CD8-positive, alpha-beta memory T cell (primary cell): ENCODE data around the gene VSTM5. TPM values are rescaled to one million over a fixed set of nuclear protein-coding genes. Genes with fewer than 3 reads are reported as not detected.

Source experiments
- CTCF ChIA-PET: fragments of 350-600 bp; sonication (Branson Sonifier 250); formaldehyde crosslinking; loops from one replicate; lab custom pipeline; 2021; ENCODE audit warnings: antibody characterized with exemption; lab: Charles Lee
- POLR2A ChIA-PET: fragments of 350-600 bp; sonication (Branson Sonifier 250); formaldehyde crosslinking; loops from one replicate; lab custom pipeline; 2021; ENCODE audit warnings: antibody characterized with exemption; lab: Charles Lee
- DNase-seq, 5 donors: peaks; one replicate each; pipeline versions ENCODE4 v3.0.0 to v3.0.0-alpha.2; 2020 to 2022; ENCODE audit warnings: mixed read lengths in 1 of 5
- H3K27ac ChIP-seq: one replicate; pipeline ENCODE4 v1.7.0; 2013; ENCODE audit warnings: low read depth, mild to moderate bottlenecking, low read length, moderate library complexity
- H3K27me3 ChIP-seq: 2 replicates; pipeline ENCODE4 v1.7.0; 2013; ENCODE audit warnings: low read length, mild to moderate bottlenecking; ENCODE audit not compliant: insufficient read depth, poor library complexity, severe bottlenecking
- H3K36me3 ChIP-seq: 2 replicates; pipeline ENCODE4 v1.7.0; 2013; ENCODE audit warnings: mild to moderate bottlenecking, low read length, moderate library complexity; ENCODE audit not compliant: insufficient read depth
- H3K4me1 ChIP-seq: 2 replicates; pipeline ENCODE4 v1.7.0; 2013; ENCODE audit warnings: mild to moderate bottlenecking, low read length, moderate library complexity; ENCODE audit not compliant: insufficient read depth
- H3K4me3 ChIP-seq: 2 replicates; pipeline ENCODE4 v1.7.0; 2013; ENCODE audit warnings: mild to moderate bottlenecking, low read length
- H3K9me3 ChIP-seq: 2 replicates; pipeline ENCODE4 v1.7.0; 2013; ENCODE audit warnings: mild to moderate bottlenecking, low read length
- H3K27ac Mint-ChIP-seq, 8 donors: one replicate each; pipeline ENCODE4 v1.8.0; 2020 to 2021; ENCODE audit warnings: mixed read lengths in 8 of 8, mild to moderate bottlenecking in 6 of 8, inconsistent platforms in 3 of 8, moderate library complexity in 3 of 8
- H3K27me3 Mint-ChIP-seq, 2 donors: one replicate each; pipeline ENCODE4 v1.8.0; 2020 to 2021; ENCODE audit warnings: mixed read lengths in 2 of 2, mild to moderate bottlenecking in 1 of 2, moderate library complexity in 1 of 2
- H3K36me3 Mint-ChIP-seq, 3 donors: one replicate each; pipeline ENCODE4 v1.8.0; 2020 to 2021; ENCODE audit warnings: mixed read lengths in 3 of 3, inconsistent platforms in 1 of 3, mild to moderate bottlenecking in 1 of 3
- H3K4me1 Mint-ChIP-seq, 3 donors: one replicate each; pipeline ENCODE4 v1.8.0; 2020 to 2021; ENCODE audit warnings: mixed read lengths in 3 of 3, inconsistent platforms in 1 of 3, mild to moderate bottlenecking in 1 of 3
- H3K4me3 Mint-ChIP-seq, 7 donors: one replicate each; pipeline ENCODE4 v1.8.0; 2020 to 2021; ENCODE audit warnings: mixed read lengths in 7 of 7, mild to moderate bottlenecking in 6 of 7, moderate library complexity in 4 of 7, inconsistent platforms in 2 of 7
- H3K9me3 Mint-ChIP-seq, 5 donors: one replicate each; pipeline ENCODE4 v1.8.0; 2020 to 2022; ENCODE audit warnings: mixed read lengths in 5 of 5, mild to moderate bottlenecking in 3 of 5, moderate library complexity in 2 of 5, inconsistent platforms in 1 of 5
- polyA plus RNA-seq: library from polyadenylated mRNA; unstranded; fragments of 300-500 nt; fragmentation: Illumina TruSeq; gene quantifications from one replicate; pipeline ENCODE4 v1.2.3, GENCODE V29; 2021
- total RNA-seq, 2 experiments: library from RNA; stranded (reverse); gene quantifications; one replicate each; pipeline ENCODE4 v1.2.3, GENCODE V29; 2021

The VSTM5 gene
- total and polyA plus RNA-seq, 3 experiments from 2014 or later: not detected

DNA sequence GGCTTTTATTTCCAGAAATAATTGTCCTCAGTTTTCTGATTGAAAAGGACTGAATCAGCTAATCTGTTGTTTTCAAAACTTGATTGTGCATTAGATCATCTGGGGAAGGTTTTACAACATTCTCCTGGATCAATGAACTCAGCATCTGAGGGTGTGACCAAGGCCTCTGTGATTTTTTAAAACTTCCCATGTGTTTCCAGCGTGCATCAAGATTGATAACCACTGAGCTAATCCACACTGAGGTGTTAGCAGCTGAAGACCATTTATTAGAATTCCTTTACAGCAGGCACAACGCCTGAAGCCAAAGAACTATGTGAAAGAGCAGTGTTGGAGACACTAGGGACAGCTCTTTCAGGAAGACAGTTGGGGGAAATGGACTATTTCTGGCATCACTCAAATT, 10.2 kb downstream of the VSTM5 start:
- no peak for DNase-seq
- no peaks in the 10 kb centered on the region for H3K27me3 Mint-ChIP-seq
- H3K4me3 Mint-ChIP-seq: no peak overlapping the region
- ChIA-PET CTCF (no interaction called here), POLR2A (no interaction called here)
- Histone ChIP-seq H3K36me3 (no peaks in the 10 kb centered on the region), H3K9me3 (no peaks in the 10 kb centered on the region), H3K27ac (no peak overlapping the region), H3K27me3 (no peaks in the 10 kb centered on the region), H3K4me1 (no peaks in the 10 kb centered on the region), H3K4me3 (no peak overlapping the region)
- H3K9me3 Mint-ChIP-seq: no peaks in the 10 kb centered on the region
- no peaks in the 10 kb centered on the region for H3K36me3 Mint-ChIP-seq
- no peak overlapping the region for H3K27ac Mint-ChIP-seq
- H3K4me1 Mint-ChIP-seq: no peaks in the 10 kb centered on the region

DNA sequence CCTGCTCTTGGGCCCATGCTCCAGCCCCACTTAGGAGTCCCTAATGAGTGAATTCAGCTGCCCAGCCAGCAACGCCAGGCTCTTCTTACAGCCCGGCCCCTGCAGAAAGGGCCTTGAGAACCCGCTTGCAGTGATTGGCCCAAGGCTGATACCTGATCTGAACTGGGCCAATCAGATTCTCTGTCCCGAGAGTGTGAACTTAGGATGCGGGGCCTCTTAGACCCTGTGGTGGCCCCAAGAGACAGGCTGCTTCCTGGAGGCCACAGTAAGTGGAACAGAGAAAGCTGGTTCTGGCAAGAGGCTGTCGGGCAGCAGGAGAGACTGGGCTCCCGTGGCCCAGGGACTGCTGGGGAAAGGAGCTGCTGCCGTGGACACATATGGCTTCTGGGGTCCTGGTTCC, 11.5 kb downstream of the VSTM5 start:
- Mint-ChIP-seq H3K4me1 (no peaks in the 10 kb centered on the region), H3K4me3 (no peak overlapping the region), H3K27me3 (peaks cover 0 to 4% of the 10 kb centered on the region in 2 donors), H3K36me3 (no peaks in the 10 kb centered on the region), H3K27ac (no peak overlapping the region), H3K9me3 (no peaks in the 10 kb centered on the region)
- Histone ChIP-seq H3K9me3 (no peaks in the 10 kb centered on the region), H3K27ac (no peak overlapping the region), H3K4me1 (no peaks in the 10 kb centered on the region), H3K27me3 (no peaks in the 10 kb centered on the region), H3K4me3 (no peak overlapping the region), H3K36me3 (no peaks in the 10 kb centered on the region)
- POLR2A ChIA-PET: no interaction called here
- CTCF ChIA-PET: interaction anchor here (0.8 kb wide), 1 partner anchor 103 kb away, joined by 3 read pairs; no protein-coding TSS in a partner anchor
- no peak for DNase-seq

DNA sequence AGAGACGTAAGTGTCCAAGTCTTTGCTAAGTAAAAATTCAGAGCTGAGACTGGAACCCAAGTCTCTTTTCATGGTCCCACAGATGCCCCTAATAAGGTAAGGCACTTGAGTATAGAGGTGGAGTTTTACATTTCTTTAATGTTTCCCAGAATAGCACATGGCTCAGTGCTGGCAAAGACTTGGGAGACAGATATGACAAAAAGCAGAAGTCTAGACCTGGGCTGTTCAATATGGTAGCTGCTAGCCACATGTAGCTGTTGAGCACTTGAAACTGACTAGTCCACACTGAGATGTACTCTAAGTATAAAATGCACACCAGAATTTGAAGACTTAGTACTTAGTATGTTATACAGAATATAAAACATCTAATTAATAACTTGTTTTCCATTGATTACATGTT, 17.6 kb downstream of the VSTM5 start:
- H3K27me3 Mint-ChIP-seq: peaks cover 13 to 20% of the 10 kb centered on the region in 2 donors
- Histone ChIP-seq H3K36me3 (no peaks in the 10 kb centered on the region), H3K4me3 (no peak overlapping the region), H3K4me1 (no peaks in the 10 kb centered on the region), H3K9me3 (no peaks in the 10 kb centered on the region), H3K27me3 (no peaks in the 10 kb centered on the region), H3K27ac (no peak overlapping the region)
- ChIA-PET POLR2A (no interaction called here), CTCF (no interaction called here)
- no peaks in the 10 kb centered on the region for H3K4me1 Mint-ChIP-seq
- no peak overlapping the region for H3K4me3 Mint-ChIP-seq
- no peaks in the 10 kb centered on the region for H3K9me3 Mint-ChIP-seq
- DNase-seq: no peak
- no peak overlapping the region for H3K27ac Mint-ChIP-seq
- no peaks in the 10 kb centered on the region for H3K36me3 Mint-ChIP-seq

DNA sequence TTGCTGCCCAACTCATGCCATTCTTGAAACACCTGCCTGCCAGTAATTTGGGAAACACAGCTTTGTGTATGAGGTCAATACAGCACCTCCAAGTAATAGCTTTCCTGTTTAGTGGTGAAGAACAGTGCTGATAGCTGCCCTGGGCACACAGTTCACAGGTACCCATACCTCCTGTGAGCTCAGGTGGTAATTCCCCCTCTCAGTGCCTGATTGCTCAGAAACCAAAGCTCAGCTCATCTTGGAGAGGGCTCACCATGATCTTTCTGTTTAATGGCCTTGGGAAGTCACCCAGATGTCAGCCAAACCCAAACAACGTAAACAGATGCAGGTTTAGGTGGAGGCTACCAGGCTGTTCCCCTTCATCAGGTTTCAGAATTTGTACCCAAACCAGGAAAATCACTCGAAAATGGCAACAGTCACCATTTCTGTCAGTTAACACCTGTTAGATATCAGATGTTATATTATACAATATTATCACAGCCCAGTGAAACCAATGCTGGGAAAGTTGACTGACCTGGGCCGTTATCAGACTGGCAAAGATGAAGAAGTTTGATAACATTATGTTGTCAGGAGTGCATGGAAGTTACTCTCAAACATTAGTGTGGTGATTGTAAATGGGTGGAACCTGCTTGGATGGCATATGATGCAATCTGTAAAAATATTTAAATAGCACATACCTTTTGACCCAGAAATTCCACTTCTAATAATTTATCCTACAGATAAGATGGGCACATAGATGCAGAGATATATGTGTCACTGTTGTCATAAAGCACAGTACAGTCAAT, 18.9 kb downstream of the VSTM5 start:
- no peaks in the 10 kb centered on the region for H3K4me1 ChIP-seq

DNA sequence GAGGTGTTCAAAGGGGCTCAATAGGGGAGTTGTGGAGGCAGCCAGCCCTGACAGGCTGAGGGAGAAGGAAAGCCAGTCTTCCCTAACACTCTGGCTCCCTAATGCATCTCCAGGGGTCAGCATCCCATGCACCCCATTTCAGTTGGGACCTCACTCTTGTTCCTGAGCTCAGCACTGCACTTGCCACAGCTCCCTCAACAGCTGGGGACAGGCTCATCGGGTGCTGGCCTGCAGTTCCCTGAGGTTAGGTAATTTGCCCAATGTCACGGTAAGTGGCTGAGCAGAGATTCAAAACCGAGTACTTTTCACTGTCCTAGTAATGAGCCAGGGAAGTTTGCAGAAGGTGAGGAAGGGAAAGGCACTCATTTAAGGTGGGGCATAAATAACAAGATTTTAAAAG, 20.8 kb downstream of the VSTM5 start:
- Mint-ChIP-seq H3K27ac (peak overlapping the region in 1 of 8 donors; percentile 92), H3K9me3 (no peaks in the 10 kb centered on the region), H3K4me3 (no peak overlapping the region), H3K27me3 (peaks cover 13 to 24% of the 10 kb centered on the region in 2 donors), H3K4me1 (no peaks in the 10 kb centered on the region), H3K36me3 (peaks cover 0 to 3% (median 0%) of the 10 kb centered on the region in 3 donors)
- H3K9me3 ChIP-seq: no peaks in the 10 kb centered on the region
- no peaks in the 10 kb centered on the region for H3K27me3 ChIP-seq
- no peaks in the 10 kb centered on the region for H3K4me1 ChIP-seq
- H3K27ac ChIP-seq: no peak overlapping the region
- no peaks in the 10 kb centered on the region for H3K36me3 ChIP-seq
- ChIA-PET POLR2A (no interaction called here), CTCF (no interaction called here)
- no peak overlapping the region for H3K4me3 ChIP-seq
- DNase-seq: no peak

More for the DNA sequence above, 18.9 kb downstream of the VSTM5 start:
- POLR2A ChIA-PET: no interaction called here
- no peak overlapping the region for H3K27ac ChIP-seq
- H3K36me3 ChIP-seq: no peaks in the 10 kb centered on the region
- no peaks in the 10 kb centered on the region for H3K27me3 ChIP-seq
- H3K27me3 Mint-ChIP-seq: peaks cover 13 to 23% of the 10 kb centered on the region in 2 donors
- no peaks in the 10 kb centered on the region for H3K9me3 Mint-ChIP-seq
- H3K4me3 Mint-ChIP-seq: no peak overlapping the region
- no peak for DNase-seq
- CTCF ChIA-PET: no interaction called here
- H3K36me3 Mint-ChIP-seq: peaks cover 0 to 3% (median 0%) of the 10 kb centered on the region in 3 donors
- H3K4me1 Mint-ChIP-seq: no peaks in the 10 kb centered on the region
- H3K27ac Mint-ChIP-seq: no peak overlapping the region
- no peaks in the 10 kb centered on the region for H3K9me3 ChIP-seq
- no peak overlapping the region for H3K4me3 ChIP-seq

DNA sequence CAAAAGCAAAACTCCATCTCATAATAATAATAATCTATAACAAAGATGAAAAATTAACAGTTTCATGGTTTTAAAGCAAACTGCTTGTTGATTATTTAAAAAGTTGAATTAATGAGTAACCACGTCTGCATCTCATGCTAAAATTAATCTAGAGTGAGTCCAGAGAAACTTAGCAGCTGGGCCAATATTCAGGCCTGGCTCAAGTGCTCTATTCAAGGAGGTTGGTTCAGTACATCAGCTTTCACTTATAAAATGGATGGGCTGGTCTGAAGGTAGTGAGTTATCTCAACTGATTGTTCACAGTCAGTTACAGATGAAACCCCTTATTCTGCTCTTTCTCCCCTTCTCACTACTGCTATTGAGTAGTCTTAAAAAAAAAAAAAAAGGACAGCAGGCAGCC, 23.1 kb downstream of the VSTM5 start:
- POLR2A ChIA-PET: no interaction called here

DNA sequence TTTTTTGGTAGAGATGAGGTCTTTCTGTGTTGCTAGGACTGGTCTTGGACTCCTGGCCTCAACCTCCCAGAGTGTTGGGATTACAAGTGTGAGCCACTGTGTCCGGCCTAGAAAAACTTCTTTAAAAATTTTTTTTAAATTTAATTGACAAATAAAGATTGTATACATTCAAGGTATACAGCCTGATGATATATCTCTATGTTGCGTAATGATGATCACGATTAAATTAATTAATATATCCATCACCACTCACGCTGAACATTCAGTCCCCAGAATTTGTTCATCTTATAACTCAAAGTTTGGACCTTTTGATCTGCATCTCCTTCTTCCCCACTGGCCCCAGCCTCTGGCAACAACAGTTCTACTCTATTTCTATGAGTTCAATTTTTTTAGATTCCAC, 27.2 kb downstream of the VSTM5 start:
- no peaks in the 10 kb centered on the region for H3K27me3 ChIP-seq
- H3K4me1 Mint-ChIP-seq: no peaks in the 10 kb centered on the region

More for the DNA sequence above, 23.1 kb downstream of the VSTM5 start:
- Histone ChIP-seq H3K4me3 (no peak overlapping the region), H3K27me3 (no peaks in the 10 kb centered on the region), H3K9me3 (no peaks in the 10 kb centered on the region), H3K4me1 (no peaks in the 10 kb centered on the region), H3K36me3 (no peaks in the 10 kb centered on the region), H3K27ac (no peak overlapping the region)
- H3K4me1 Mint-ChIP-seq: no peaks in the 10 kb centered on the region
- no peak for DNase-seq
- H3K36me3 Mint-ChIP-seq: peaks cover 0 to 3% (median 0%) of the 10 kb centered on the region in 3 donors
- peaks cover 13 to 15% of the 10 kb centered on the region in 2 donors for H3K27me3 Mint-ChIP-seq
- H3K27ac Mint-ChIP-seq: no peak overlapping the region
- no peak overlapping the region for H3K4me3 Mint-ChIP-seq
- CTCF ChIA-PET: no interaction called here
- H3K9me3 Mint-ChIP-seq: no peaks in the 10 kb centered on the region

DNA sequence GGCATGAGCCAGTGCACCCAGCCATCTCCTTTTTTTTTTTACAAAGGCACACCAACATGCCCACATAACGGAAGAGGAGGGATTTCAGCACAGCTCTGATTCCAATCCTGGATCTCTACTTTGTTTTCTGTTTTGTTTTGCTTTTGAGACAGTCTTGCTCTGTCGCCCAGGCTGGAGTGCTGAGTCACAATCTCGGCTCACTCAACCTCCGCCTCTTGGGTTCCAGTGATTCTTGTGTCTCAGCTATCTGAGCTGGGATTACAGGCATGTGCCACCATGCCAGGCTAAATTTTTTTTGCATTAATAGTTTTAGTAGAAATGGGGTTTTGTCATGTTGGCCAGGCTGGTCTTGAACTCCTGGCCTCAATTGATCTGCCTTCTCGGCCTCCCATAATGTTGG, 28.1 kb downstream of the VSTM5 start:
- H3K4me3 ChIP-seq: no peak overlapping the region
- H3K4me3 Mint-ChIP-seq: no peak overlapping the region
- H3K36me3 Mint-ChIP-seq: peaks cover 0 to 4% (median 3%) of the 10 kb centered on the region in 3 donors
- ChIA-PET CTCF (no interaction called here), POLR2A (no interaction called here)
- H3K4me1 Mint-ChIP-seq: no peaks in the 10 kb centered on the region
- H3K9me3 Mint-ChIP-seq: no peaks in the 10 kb centered on the region
- no peak for DNase-seq
- no peak overlapping the region for H3K27ac ChIP-seq
- peaks cover 0 to 3% of the 10 kb centered on the region in 2 donors for H3K27me3 Mint-ChIP-seq
- no peaks in the 10 kb centered on the region for H3K9me3 ChIP-seq
- no peaks in the 10 kb centered on the region for H3K27me3 ChIP-seq
- H3K27ac Mint-ChIP-seq: no peak overlapping the region
- H3K4me1 ChIP-seq: no peaks in the 10 kb centered on the region
- H3K36me3 ChIP-seq: no peaks in the 10 kb centered on the region

More for the DNA sequence above, 27.2 kb downstream of the VSTM5 start:
- peaks cover 0 to 4% (median 3%) of the 10 kb centered on the region in 3 donors for H3K36me3 Mint-ChIP-seq
- H3K4me3 Mint-ChIP-seq: no peak overlapping the region
- H3K4me3 ChIP-seq: no peak overlapping the region
- ChIA-PET POLR2A (no interaction called here), CTCF (no interaction called here)
- H3K4me1 ChIP-seq: no peaks in the 10 kb centered on the region
- no peaks in the 10 kb centered on the region for H3K9me3 Mint-ChIP-seq
- H3K27me3 Mint-ChIP-seq: peaks cover 0 to 3% of the 10 kb centered on the region in 2 donors
- no peaks in the 10 kb centered on the region for H3K9me3 ChIP-seq
- H3K27ac Mint-ChIP-seq: no peak overlapping the region
- DNase-seq: no peak
- no peak overlapping the region for H3K27ac ChIP-seq
- no peaks in the 10 kb centered on the region for H3K36me3 ChIP-seq
